ENCODE measurements around the gene LSS. TPM values are rescaled to one million over a fixed set of nuclear protein-coding genes. Genes with fewer than 3 reads are reported as not detected.
A peak's percentile ranks its signal among the peaks of the same experiment; 100 is the strongest.
"Not testable (repeated sequence)": the region's sequence is repeated elsewhere in the genome, so short reads cannot be mapped to it uniquely, and the experiment has no call there.

The LSS gene
- total RNA-seq, 1 experiment from 2014 or later: 85.5 TPM

GRCh38 chr21:46188226-46189212 lies 40.1 kb downstream of the LSS start:
- peak; percentile 73 for DNase-seq (ENCODE audit: low read depth)

- DNase-seq (ENCODE audit: low read depth): no peak
Measured at GRCh38 chr21:46187814-46188213, 40.8 kb downstream of the LSS start.

GRCh38 chr21:46187261-46187660 lies 41.3 kb downstream of the LSS start:
- no peak for DNase-seq (ENCODE audit: low read depth)

DNA sequence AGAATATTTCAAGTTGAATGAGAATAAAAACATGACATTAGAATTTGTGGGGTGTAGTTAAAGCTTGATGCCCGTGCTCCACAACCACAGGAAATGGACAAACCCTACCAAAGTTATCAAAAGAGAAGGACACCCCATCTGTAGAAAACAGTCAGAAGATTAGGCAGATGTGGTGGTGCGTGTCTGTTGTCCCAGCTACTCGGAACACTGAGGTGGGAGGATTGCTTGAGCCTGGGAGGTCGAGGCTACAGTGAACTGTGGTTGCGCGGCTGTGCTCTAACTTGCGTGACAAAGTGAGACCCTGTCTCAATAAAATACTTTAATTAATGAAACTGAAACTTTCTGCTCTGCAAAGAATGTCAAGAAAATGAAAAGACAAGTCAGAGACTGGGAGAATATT lies 42.9 kb downstream of the LSS start:
- DNase-seq (ENCODE audit: low read depth): no peak

DNA sequence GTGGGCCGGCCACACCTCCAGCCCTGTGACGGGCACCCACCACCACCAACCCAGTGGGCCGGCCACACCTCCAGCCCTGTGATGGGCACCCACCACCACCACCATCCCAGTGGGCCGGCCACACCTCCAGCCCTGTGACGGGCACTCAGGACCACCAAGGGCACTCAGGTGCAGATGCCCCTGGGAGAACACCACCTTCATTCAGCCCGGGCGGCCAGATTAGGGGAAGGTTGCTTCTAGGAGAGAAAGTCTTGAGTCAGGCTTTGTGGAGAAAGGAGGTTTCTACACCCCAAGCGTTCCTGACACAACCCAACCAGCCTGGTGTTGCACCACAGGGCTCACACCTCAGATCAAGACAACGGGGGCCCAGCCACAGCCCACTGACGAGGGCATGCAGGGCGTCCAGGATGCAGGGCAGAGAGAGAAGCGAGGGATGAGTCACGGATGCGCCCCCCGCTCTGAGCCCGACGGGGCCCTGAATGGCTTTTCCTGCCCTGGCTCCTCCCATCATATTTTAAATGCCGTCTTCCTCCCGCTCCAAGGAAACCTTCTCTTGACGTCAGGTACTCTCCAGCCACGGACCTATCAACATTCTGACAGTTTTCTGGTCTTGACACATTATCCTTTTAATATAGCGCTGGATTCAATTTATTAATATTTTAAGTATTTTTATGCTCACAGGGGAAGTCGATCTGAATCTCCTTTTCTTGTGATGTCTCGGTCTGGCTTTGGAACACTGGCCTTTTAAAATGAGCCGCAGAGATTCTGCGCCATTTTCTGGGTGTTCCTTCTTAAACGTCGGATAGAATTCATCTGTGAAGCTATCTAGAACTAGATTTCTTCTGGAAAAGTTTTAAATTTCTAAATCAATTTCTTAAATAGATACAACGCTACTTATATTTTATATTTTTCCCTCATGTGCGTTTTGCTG lies 43.7 kb downstream of the LSS start:
- DNase-seq (ENCODE audit: low read depth): peak; percentile 83

DNA sequence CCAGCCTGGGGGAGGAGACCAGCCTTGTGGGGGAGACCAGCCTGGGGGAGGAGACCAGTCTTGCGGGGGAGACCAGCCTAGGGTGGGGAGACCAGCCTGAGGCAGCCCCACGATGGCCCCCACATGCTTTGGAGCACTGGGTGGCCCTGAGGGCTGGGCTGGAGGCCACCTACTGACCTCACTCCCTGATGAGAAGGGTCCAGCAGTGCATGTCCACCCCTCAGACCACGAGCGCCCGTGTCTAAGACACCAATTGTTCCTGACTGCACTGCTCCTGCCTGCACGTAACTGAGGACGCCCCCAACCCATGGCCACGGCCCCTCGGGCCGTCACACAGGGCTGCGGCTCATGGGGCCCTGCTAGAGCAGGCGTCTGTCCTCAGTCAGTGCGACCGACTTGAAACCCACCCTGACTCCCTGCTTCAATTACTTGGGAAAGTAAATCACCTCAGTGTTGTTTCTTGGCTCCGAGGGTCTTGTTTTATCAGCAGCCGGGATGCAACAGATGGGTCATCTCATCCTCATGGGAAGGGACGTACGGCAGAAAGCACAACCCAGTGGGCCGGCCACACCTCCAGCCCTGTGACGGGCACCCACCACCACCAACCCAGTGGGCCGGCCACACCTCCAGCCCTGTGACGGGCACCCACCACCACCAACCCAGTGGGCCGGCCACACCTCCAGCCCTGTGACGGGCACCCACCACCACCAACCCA lies 44.5 kb downstream of the LSS start, which contains the start of gene SPATC1L:
TSS of gene SPATC1L (minus strand) at position 550 of the 715 bp plus-strand sequence. CDS start 1,643 bp downstream, outside the sequence.
- peak; percentile 43 for DNase-seq (ENCODE audit: low read depth)

DNA sequence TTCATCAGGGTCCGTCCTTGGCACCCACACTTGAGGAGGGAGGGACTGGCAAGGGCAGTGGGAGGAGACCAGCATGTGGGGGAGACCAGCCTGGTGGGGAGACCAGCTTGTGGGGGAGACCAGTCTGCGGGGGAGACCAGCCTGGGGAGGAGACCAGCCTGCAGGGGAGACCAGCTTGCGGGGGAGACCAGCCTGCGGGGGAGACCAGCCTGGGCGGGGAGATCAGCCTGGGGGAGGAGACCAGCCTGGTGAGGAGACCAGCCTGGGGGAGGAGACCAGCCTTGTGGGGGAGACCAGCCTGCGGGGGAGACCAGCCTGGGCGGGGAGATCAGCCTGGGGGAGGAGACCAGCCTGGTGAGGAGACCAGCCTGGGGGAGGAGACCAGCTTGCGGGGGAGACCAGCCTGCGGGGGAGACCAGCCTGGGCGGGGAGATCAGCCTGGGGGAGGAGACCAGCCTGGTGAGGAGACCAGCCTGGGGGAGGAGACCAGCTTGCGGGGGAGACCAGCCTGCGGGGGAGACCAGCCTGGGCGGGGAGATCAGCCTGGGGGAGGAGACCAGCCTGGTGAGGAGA lies 45.2 kb downstream of the LSS start:
- not testable (repeated sequence) for DNase-seq (ENCODE audit: low read depth)

- DNase-seq (ENCODE audit: low read depth): no peak
Measured at GRCh38 chr21:46182548-46183336, 45.8 kb downstream of the LSS start.

- no peak for DNase-seq (ENCODE audit: low read depth)
Measured at GRCh38 chr21:46181953-46182547, 46.5 kb downstream of the LSS start.

DNA sequence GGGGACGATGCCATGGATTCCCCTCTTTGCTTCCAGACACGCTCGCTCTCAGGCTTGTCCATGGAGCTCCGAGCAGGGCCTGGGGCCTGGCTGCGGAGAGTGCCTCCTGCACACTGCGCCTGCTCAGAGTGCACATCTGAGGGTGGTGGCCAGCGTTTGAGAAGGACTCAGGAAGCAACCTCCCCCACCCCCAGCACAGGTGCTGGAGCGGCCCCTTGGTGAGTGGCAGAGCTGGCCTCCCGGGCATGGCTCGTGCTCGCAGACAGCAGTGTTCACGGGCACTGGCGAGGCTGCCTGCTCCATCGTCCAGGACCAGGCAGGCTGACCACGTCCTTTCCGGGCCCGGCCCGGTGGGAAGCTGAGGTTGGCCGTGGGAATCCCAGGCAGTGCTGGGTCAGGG lies 47.1 kb downstream of the LSS start:
- no peak for DNase-seq (ENCODE audit: low read depth)

DNA sequence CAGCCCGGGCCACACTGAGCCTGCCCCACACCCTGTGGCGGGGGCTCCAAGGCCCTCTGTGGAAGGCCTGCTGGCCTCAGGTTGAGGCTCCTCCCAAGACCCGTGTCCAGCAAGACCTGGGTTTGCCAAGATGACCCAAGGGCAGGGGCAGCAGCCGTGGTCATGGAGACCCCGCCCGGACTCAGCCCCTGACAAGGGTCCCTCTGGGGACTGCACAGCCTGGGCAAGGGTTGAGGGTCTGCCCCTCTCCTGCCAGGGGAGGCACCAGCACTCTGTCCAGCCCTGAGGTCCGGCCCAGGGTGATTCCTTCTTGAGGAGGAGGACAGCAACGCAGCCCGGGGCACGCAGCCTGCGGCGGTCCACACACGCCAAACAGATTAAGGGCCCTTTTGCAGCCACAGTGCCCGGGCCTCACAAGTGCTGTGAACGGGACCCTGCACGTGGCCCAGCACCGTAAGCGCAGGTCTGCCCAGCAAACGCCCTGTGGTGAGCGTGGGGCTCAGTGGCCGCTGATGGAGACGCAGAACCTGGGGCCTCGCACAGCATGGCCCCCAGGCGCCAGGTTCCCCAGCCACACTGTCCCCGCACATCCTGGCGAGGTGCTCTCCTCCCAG lies 47.7 kb downstream of the LSS start:
- DNase-seq (ENCODE audit: low read depth): no peak

DNA sequence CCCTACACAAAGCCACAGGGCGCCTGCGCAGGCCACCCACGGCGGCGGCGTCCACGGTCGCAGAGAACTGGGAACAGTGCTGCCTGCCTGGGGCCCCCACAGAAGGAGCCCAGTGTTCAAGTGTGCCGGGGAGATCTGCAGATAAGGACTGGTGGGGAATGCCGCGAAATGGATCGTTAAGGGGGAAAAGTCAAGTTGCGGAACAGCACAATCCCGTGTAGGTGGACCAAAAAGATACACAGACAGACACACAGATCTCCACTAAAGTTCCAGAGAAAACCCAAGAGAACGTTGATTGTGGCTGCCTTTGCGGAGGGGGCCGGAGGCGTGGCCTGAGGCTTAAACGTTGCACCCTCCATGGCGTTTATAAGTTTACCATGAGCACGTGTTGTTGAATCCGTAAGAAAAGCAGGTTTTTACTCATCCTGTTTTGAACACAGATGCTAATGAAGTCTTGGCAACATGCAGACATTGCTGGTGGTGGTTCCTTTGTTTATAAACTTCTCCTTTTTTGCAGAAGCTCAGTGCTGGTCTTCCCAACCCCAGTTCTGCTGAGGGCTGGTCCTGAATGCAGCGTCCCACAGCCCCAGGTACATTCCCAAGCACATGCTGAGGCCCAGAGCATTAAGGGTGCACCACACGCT lies 48.4 kb downstream of the LSS start:
- DNase-seq (ENCODE audit: low read depth): no peak

DNA sequence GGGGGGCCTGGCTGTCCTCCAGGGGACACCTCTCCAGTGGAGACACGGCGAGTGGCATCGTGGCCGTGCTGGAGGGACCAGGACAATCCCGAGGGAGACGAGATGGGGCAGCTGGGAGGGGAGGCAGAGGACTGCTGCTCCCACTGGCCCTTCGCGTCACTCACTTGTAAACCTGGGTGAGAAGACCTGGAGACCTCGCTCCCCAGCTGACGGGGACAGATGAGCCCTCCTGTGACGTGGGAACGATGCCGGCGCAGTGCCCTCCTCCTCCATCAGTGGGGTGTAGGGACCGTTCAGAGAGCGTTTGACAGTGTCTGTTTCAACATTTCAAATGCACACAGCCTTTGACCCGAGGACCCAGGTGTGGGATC lies 48.9 kb downstream of the LSS start:
- no peak for DNase-seq (ENCODE audit: low read depth)

DNA sequence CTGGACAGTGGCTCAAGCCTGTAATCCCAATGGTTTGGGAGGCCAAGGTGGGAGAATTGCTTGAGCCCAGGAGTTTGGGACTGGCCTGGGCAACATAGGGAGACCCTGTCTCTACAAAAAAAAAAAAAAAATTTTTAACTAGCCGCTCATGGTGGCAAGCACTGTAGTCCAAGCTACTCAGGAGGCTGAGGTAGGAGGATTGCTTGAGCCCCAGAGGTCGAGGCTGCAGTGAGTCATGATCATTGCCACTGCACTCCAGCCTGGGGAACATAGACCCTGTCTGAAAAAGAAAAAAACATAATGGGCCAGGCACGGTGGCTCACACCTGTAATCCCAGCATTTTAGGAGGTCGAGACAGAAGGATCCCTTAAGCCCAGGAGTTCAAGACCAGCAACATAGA lies 49.6 kb downstream of the LSS start:
- no peak for DNase-seq (ENCODE audit: low read depth)

GRCh38 chr21:46176443-46177129 lies 52.0 kb downstream of the LSS start:
- DNase-seq (ENCODE audit: low read depth): not testable (repeated sequence)

DNA sequence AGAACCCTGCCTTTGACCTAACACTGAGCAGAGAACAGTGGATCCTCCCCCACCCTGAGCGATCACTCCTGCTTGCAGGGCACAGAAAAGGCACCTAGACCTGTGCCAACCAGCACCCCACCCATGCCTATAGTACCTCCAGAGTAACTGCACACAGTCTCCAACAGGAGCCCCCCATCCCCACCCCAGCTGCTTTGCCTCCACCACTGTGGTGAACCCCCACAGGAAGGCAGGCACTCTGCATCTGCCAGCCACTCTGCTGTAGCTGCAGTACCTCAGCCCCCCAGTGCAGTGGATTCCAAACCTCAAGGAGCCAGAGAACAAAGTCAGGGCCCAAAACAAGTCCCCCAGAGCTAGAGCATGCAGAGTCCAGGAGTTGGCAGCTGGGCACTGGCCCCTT lies 55.0 kb downstream of the LSS start:
- no peak for DNase-seq (ENCODE audit: low read depth)

DNA sequence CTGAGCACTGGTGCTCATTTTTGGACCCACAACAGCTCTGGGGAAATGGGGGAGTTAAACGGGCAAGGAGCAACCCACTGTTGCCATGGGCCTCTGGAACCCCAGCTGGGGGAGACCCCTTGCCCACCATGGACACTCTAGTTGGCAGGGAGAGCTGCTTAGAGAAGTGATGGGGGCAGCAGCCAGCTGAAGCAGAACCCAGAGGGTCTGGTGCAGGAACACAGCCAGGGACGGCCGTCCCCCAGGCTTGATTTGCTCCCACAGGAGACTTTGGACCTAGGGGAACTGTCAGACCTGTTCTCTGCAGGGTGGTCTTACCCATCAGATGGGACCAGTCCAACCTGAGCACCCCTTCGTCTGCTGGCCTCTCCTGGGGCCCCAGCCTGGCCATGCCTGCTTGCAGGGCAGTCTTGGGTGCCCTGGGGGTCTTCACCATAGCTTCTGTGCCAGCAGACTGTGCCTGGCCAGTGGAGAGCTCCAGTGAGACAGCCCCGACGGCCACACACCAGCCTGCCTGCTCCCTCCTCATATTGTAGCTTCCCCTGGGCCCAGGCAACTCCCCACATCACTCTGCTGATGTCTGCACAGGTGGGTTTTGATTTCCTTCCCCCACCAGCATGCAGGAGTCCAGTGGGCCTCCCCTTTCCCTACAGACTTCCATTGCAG lies 55.6 kb downstream of the LSS start:
- DNase-seq (ENCODE audit: low read depth): no peak

Data from HT1080 (cell line).